ENCODE data around the gene DLGAP1.

Gene DLGAP1

GRCh38 chr18:4204438-4204720 is 250.7 kb downstream of the DLGAP1 start:
- H3K4me3 ChIP-seq (ENCODE audit: low read length) = no peak overlapping the region

GRCh38 chr18:4203568-4204437 is 251.3 kb downstream of the DLGAP1 start:
- no peak overlapping the region for H2AK5ac ChIP-seq (ENCODE audit: low read length)
- DNase-seq = no peak
- H3K18ac ChIP-seq (ENCODE audit: low read length) = no peak overlapping the region
- no CpG with 5 or more reads among the region's 5 CpGs for WGBS (ENCODE audit: extremely low coverage, insufficient coverage, low lambda C conversion rate)
- H2BK15ac ChIP-seq (replicated peaks; ENCODE audit: low read depth) = no peak overlapping the region
- no peak overlapping the region for H3K56ac ChIP-seq (ENCODE audit: low read length)
- H2BK120ac ChIP-seq (ENCODE audit: low read depth, low read length) = no peak overlapping the region
- no peak overlapping the region for H4K8ac ChIP-seq (ENCODE audit: low read depth, low read length)
- no peaks in the 10 kb centered on the region for H3K79me2 ChIP-seq (ENCODE audit: control insufficient read depth, insufficient read depth, low read length)
- no peak overlapping the region for H3K27ac ChIP-seq (ENCODE audit: low read depth, low read length)
- no peaks in the 10 kb centered on the region for H3K79me1 ChIP-seq (ENCODE audit: low read length)
- no peak overlapping the region for H3K4ac ChIP-seq (ENCODE audit: low read depth, low read length)
- no peak overlapping the region for H3K4me3 ChIP-seq (ENCODE audit: low read length)
- peaks cover 3% of the 10 kb centered on the region for H3K4me1 ChIP-seq (ENCODE audit: control insufficient read depth, low read depth, low read length)
- H2BK5ac ChIP-seq (ENCODE audit: low read length) = no peak overlapping the region
- no peaks in the 10 kb centered on the region for H3K27me3 ChIP-seq (ENCODE audit: insufficient read depth, low read length, poor library complexity)
- H3K4me2 ChIP-seq (ENCODE audit: low read length) = no peak overlapping the region
- H3K9ac ChIP-seq (ENCODE audit: low read length) = no peak overlapping the region
- H4K5ac ChIP-seq (ENCODE audit: low read length) = no peak overlapping the region
- H3K36me3 ChIP-seq (ENCODE audit: control insufficient read depth, insufficient read depth, low read length) = no peaks in the 10 kb centered on the region
- H3K23ac ChIP-seq (ENCODE audit: low read length) = no peak overlapping the region

More at GRCh38 chr18:4204438-4204720, 250.7 kb downstream of the DLGAP1 start:
- Histone ChIP-seq H3K18ac (ENCODE audit: low read length) (no peak overlapping the region), H3K4me2 (ENCODE audit: low read length) (no peak overlapping the region), H2AK5ac (ENCODE audit: low read length) (no peak overlapping the region), H4K5ac (ENCODE audit: low read length) (no peak overlapping the region), H3K27me3 (ENCODE audit: insufficient read depth, low read length, poor library complexity) (no peaks in the 10 kb centered on the region), H3K79me2 (ENCODE audit: control insufficient read depth, insufficient read depth, low read length) (no peaks in the 10 kb centered on the region), H3K4ac (ENCODE audit: low read depth, low read length) (no peak overlapping the region), H3K4me1 (ENCODE audit: control insufficient read depth, low read depth, low read length) (peaks cover 3% of the 10 kb centered on the region), H3K36me3 (ENCODE audit: control insufficient read depth, insufficient read depth, low read length) (no peaks in the 10 kb centered on the region), H3K56ac (ENCODE audit: low read length) (no peak overlapping the region), H3K23ac (ENCODE audit: low read length) (no peak overlapping the region), H3K9ac (ENCODE audit: low read length) (no peak overlapping the region), H3K27ac (ENCODE audit: low read depth, low read length) (no peak overlapping the region), H3K79me1 (ENCODE audit: low read length) (no peaks in the 10 kb centered on the region), H2BK15ac (replicated peaks; ENCODE audit: low read depth) (no peak overlapping the region), H2BK120ac (ENCODE audit: low read depth, low read length) (no peak overlapping the region), H2BK5ac (ENCODE audit: low read length) (no peak overlapping the region), H4K8ac (ENCODE audit: low read depth, low read length) (no peak overlapping the region)
- no CpG with 5 or more reads among the region's 1 CpG for WGBS (ENCODE audit: extremely low coverage, insufficient coverage, low lambda C conversion rate)
- DNase-seq = no peak

- Histone ChIP-seq H3K4me2 (ENCODE audit: low read length) (no peak overlapping the region), H3K23ac (ENCODE audit: low read length) (no peak overlapping the region), H3K79me1 (ENCODE audit: low read length) (no peaks in the 10 kb centered on the region), H3K18ac (ENCODE audit: low read length) (no peak overlapping the region), H3K27me3 (ENCODE audit: insufficient read depth, low read length, poor library complexity) (no peaks in the 10 kb centered on the region), H2AK5ac (ENCODE audit: low read length) (no peak overlapping the region), H2BK5ac (ENCODE audit: low read length) (no peak overlapping the region), H2BK120ac (ENCODE audit: low read depth, low read length) (no peak overlapping the region), H2BK15ac (replicated peaks; ENCODE audit: low read depth) (no peak overlapping the region), H3K4me1 (ENCODE audit: control insufficient read depth, low read depth, low read length) (no peaks in the 10 kb centered on the region), H3K79me2 (ENCODE audit: control insufficient read depth, insufficient read depth, low read length) (no peaks in the 10 kb centered on the region), H3K36me3 (ENCODE audit: control insufficient read depth, insufficient read depth, low read length) (no peaks in the 10 kb centered on the region), H4K8ac (ENCODE audit: low read depth, low read length) (no peak overlapping the region), H4K5ac (ENCODE audit: low read length) (no peak overlapping the region), H3K9ac (ENCODE audit: low read length) (no peak overlapping the region), H3K56ac (ENCODE audit: low read length) (no peak overlapping the region), H3K4me3 (ENCODE audit: low read length) (no peak overlapping the region), H3K4ac (ENCODE audit: low read depth, low read length) (no peak overlapping the region), H3K27ac (ENCODE audit: low read depth, low read length) (no peak overlapping the region)
- DNase-seq = no peak
These were observed 254.7 kb downstream of the DLGAP1 start for GRCh38 chr18:4200399-4200798.

GRCh38 chr18:4198956-4199355 is 256.2 kb downstream of the DLGAP1 start:
- no peak overlapping the region for H2BK5ac ChIP-seq (ENCODE audit: low read length)
- H3K18ac ChIP-seq (ENCODE audit: low read length) = no peak overlapping the region
- WGBS (ENCODE audit: extremely low coverage, insufficient coverage, low lambda C conversion rate) = no CpG with 5 or more reads among the region's 5 CpGs
- no peak overlapping the region for H3K56ac ChIP-seq (ENCODE audit: low read length)
- H3K79me1 ChIP-seq (ENCODE audit: low read length) = no peaks in the 10 kb centered on the region
- DNase-seq = no peak
- H3K27ac ChIP-seq (ENCODE audit: low read depth, low read length) = no peak overlapping the region
- H2AK5ac ChIP-seq (ENCODE audit: low read length) = no peak overlapping the region
- H3K27me3 ChIP-seq (ENCODE audit: insufficient read depth, low read length, poor library complexity) = no peaks in the 10 kb centered on the region
- H2BK120ac ChIP-seq (ENCODE audit: low read depth, low read length) = no peak overlapping the region
- H3K4me2 ChIP-seq (ENCODE audit: low read length) = no peak overlapping the region
- no peak overlapping the region for H3K23ac ChIP-seq (ENCODE audit: low read length)
- no peaks in the 10 kb centered on the region for H3K36me3 ChIP-seq (ENCODE audit: control insufficient read depth, insufficient read depth, low read length)
- H4K8ac ChIP-seq (ENCODE audit: low read depth, low read length) = no peak overlapping the region
- H2BK15ac ChIP-seq (replicated peaks; ENCODE audit: low read depth) = no peak overlapping the region
- no peaks in the 10 kb centered on the region for H3K4me1 ChIP-seq (ENCODE audit: control insufficient read depth, low read depth, low read length)
- no peak overlapping the region for H4K5ac ChIP-seq (ENCODE audit: low read length)
- H3K4ac ChIP-seq (ENCODE audit: low read depth, low read length) = no peak overlapping the region
- no peak overlapping the region for H3K4me3 ChIP-seq (ENCODE audit: low read length)
- H3K9ac ChIP-seq (ENCODE audit: low read length) = no peak overlapping the region
- H3K79me2 ChIP-seq (ENCODE audit: control insufficient read depth, insufficient read depth, low read length) = no peaks in the 10 kb centered on the region

- Histone ChIP-seq H3K79me2 (ENCODE audit: control insufficient read depth, insufficient read depth, low read length) (no peaks in the 10 kb centered on the region), H3K4me1 (ENCODE audit: control insufficient read depth, low read depth, low read length) (no peaks in the 10 kb centered on the region)
These were observed 258.8 kb downstream of the DLGAP1 start for GRCh38 chr18:4196351-4196750.

GRCh38 chr18:4193086-4193485 is 262.0 kb downstream of the DLGAP1 start:
- no peak overlapping the region for H4K5ac ChIP-seq (ENCODE audit: low read length)
- no peak overlapping the region for H2BK15ac ChIP-seq (replicated peaks; ENCODE audit: low read depth)
- no peak overlapping the region for H4K8ac ChIP-seq (ENCODE audit: low read depth, low read length)
- H3K9ac ChIP-seq (ENCODE audit: low read length) = no peak overlapping the region
- H3K79me1 ChIP-seq (ENCODE audit: low read length) = no peaks in the 10 kb centered on the region
- no peak for DNase-seq
- H3K56ac ChIP-seq (ENCODE audit: low read length) = no peak overlapping the region
- H3K36me3 ChIP-seq (ENCODE audit: control insufficient read depth, insufficient read depth, low read length) = no peaks in the 10 kb centered on the region
- H3K4ac ChIP-seq (ENCODE audit: low read depth, low read length) = no peak overlapping the region
- H2BK120ac ChIP-seq (ENCODE audit: low read depth, low read length) = no peak overlapping the region
- H3K23ac ChIP-seq (ENCODE audit: low read length) = no peak overlapping the region
- no peak overlapping the region for H2AK5ac ChIP-seq (ENCODE audit: low read length)
- no CpG with 5 or more reads among the region's 3 CpGs for WGBS (ENCODE audit: extremely low coverage, insufficient coverage, low lambda C conversion rate)
- H3K4me2 ChIP-seq (ENCODE audit: low read length) = no peak overlapping the region
- H2BK5ac ChIP-seq (ENCODE audit: low read length) = no peak overlapping the region
- no peaks in the 10 kb centered on the region for H3K79me2 ChIP-seq (ENCODE audit: control insufficient read depth, insufficient read depth, low read length)
- H3K18ac ChIP-seq (ENCODE audit: low read length) = no peak overlapping the region
- no peaks in the 10 kb centered on the region for H3K27me3 ChIP-seq (ENCODE audit: insufficient read depth, low read length, poor library complexity)
- no peak overlapping the region for H3K27ac ChIP-seq (ENCODE audit: low read depth, low read length)
- no peaks in the 10 kb centered on the region for H3K4me1 ChIP-seq (ENCODE audit: control insufficient read depth, low read depth, low read length)
- no peak overlapping the region for H3K4me3 ChIP-seq (ENCODE audit: low read length)

More at GRCh38 chr18:4196351-4196750, 258.8 kb downstream of the DLGAP1 start:
- no CpG with 5 or more reads among the region's 4 CpGs for WGBS (ENCODE audit: extremely low coverage, insufficient coverage, low lambda C conversion rate)
- Histone ChIP-seq H3K79me1 (ENCODE audit: low read length) (no peaks in the 10 kb centered on the region), H3K9ac (ENCODE audit: low read length) (no peak overlapping the region), H3K4me3 (ENCODE audit: low read length) (no peak overlapping the region), H3K23ac (ENCODE audit: low read length) (no peak overlapping the region), H2BK120ac (ENCODE audit: low read depth, low read length) (no peak overlapping the region), H4K5ac (ENCODE audit: low read length) (no peak overlapping the region), H4K8ac (ENCODE audit: low read depth, low read length) (no peak overlapping the region), H3K36me3 (ENCODE audit: control insufficient read depth, insufficient read depth, low read length) (no peaks in the 10 kb centered on the region), H3K4ac (ENCODE audit: low read depth, low read length) (no peak overlapping the region), H2BK15ac (replicated peaks; ENCODE audit: low read depth) (no peak overlapping the region), H2BK5ac (ENCODE audit: low read length) (no peak overlapping the region), H3K27me3 (ENCODE audit: insufficient read depth, low read length, poor library complexity) (no peaks in the 10 kb centered on the region), H3K4me2 (ENCODE audit: low read length) (no peak overlapping the region), H3K27ac (ENCODE audit: low read depth, low read length) (no peak overlapping the region), H3K18ac (ENCODE audit: low read length) (no peak overlapping the region), H3K56ac (ENCODE audit: low read length) (no peak overlapping the region), H2AK5ac (ENCODE audit: low read length) (no peak overlapping the region)
- DNase-seq = no peak
